GM18505 (cell line): ENCODE results near the gene FAM83F.
"Not testable (repeated sequence)": the region's sequence is repeated elsewhere in the genome, so short reads cannot be mapped to it uniquely, and the experiment has no call there.

ENCODE experiments used
- ATAC-seq: cut with Tn5 transposase; IDR thresholded peaks from one replicate; pipeline ENCODE4 v1.9.1; 2021; ENCODE audit not compliant: unreplicated experiment
- POLR2A ChIP-seq: IDR thresholded peaks from 4 replicates; pipeline ENCODE4 v1.6.1; 2011; ENCODE audit warnings: borderline replicate concordance; ENCODE audit not compliant: insufficient read depth, insufficient read length; ENCODE audit errors: extremely low read depth

Gene FAM83F

GRCh38 chr22:39994566-39995392 lies at the start of gene FAM83F:
TSS of gene FAM83F (plus strand) at chr22:39994954. CDS start at chr22:39995043, 89 bp downstream.
- TF ChIP-seq POLR2A: no peak
- no peak for ATAC-seq

GRCh38 chr22:39946126-39946502 lies 48.6 kb upstream of the FAM83F start:
- no peak for ATAC-seq
- TF ChIP-seq POLR2A: no peak

GRCh38 chr22:39946503-39947219 lies 48.1 kb upstream of the FAM83F start:
- no peak for TF ChIP-seq POLR2A
- ATAC-seq: no peak

GRCh38 chr22:39947220-39948216 lies 47.2 kb upstream of the FAM83F start:
- no peak for ATAC-seq
- TF ChIP-seq POLR2A: no peak

- TF ChIP-seq POLR2A: no peak
Observed at GRCh38 chr22:39949964-39950737, 44.6 kb upstream of the FAM83F start.

GRCh38 chr22:39951603-39952293 lies 43.0 kb upstream of the FAM83F start:
- ATAC-seq: not testable (repeated sequence)

More at GRCh38 chr22:39949964-39950737, 44.6 kb upstream of the FAM83F start:
- no peak for ATAC-seq

- ATAC-seq: no peak
Observed at GRCh38 chr22:39952347-39952746, 42.4 kb upstream of the FAM83F start.

GRCh38 chr22:39953101-39953500 lies 41.7 kb upstream of the FAM83F start:
- no peak for ATAC-seq
- no peak for TF ChIP-seq POLR2A

More at GRCh38 chr22:39952347-39952746, 42.4 kb upstream of the FAM83F start:
- TF ChIP-seq POLR2A: no peak

GRCh38 chr22:39954584-39955055 lies 40.1 kb upstream of the FAM83F start:
- no peak for ATAC-seq
- no peak for TF ChIP-seq POLR2A

- no peak for ATAC-seq
- TF ChIP-seq POLR2A: no peak
Observed at GRCh38 chr22:39955675-39956074, 39.1 kb upstream of the FAM83F start.

- no peak for ATAC-seq
- no peak for TF ChIP-seq POLR2A
Observed at GRCh38 chr22:39956932-39957664, 37.7 kb upstream of the FAM83F start.
